Activated naive CD4-positive, alpha-beta T cell treated with anti-CD3 and anti-CD28 coated beads, Interleukin-2, amount 50 U/mL, for 72 hours (primary cell): ENCODE results near the gene BTRC. TPM values are rescaled to one million over a fixed set of nuclear protein-coding genes. Genes with fewer than 3 reads are reported as not detected.
"Not testable (repeated sequence)": the region's sequence is repeated elsewhere in the genome, so short reads cannot be mapped to it uniquely, and the experiment has no call there.

Experiments
- ATAC-seq, 2 donors: fragments of 150-1000 bp; cut with Tn5 transposase; 2 replicates each; pipeline ENCODE4 v1.10.0; 2021; ENCODE audit warnings: mild to moderate bottlenecking in 2 of 2, moderate library complexity in 2 of 2
- DNase-seq, 2 donors: peaks; one replicate each; pipeline ENCODE4 v3.0.0; 2021 to 2022; ENCODE audit warnings: low spot score in 2 of 2
- H3K27ac Mint-ChIP-seq, 2 donors: one replicate each; pipeline ENCODE4 v1.8.0; 2022; ENCODE audit warnings: mild to moderate bottlenecking in 2 of 2, mixed read lengths in 2 of 2
- H3K36me3 Mint-ChIP-seq, 2 donors: one replicate each; pipeline ENCODE4 v1.8.0; 2022; ENCODE audit warnings: mixed read lengths in 2 of 2
- H3K9me3 Mint-ChIP-seq, 2 donors: one replicate each; pipeline ENCODE4 v1.8.0; 2022; ENCODE audit warnings: mixed read lengths in 2 of 2
- total RNA-seq, 2 donors: library from RNA; stranded (reverse); gene quantifications; one replicate each; pipeline ENCODE4 v1.2.3, GENCODE V29; 2022

Gene BTRC
- total RNA-seq, 2 donors from 2014 or later = 12.0 to 20.9 TPM

- H3K9me3 Mint-ChIP-seq = no peaks in the 10 kb centered on the region
- H3K27ac Mint-ChIP-seq = peak overlapping the region; percentile 90 to 92
- ATAC-seq (no peak), DNase-seq (no peak)
- H3K36me3 Mint-ChIP-seq = no peaks in the 10 kb centered on the region
Measured at GRCh38 chr10:101588879-101589278, 234.9 kb downstream of the BTRC start.

GRCh38 chr10:101593331-101593730 is 239.4 kb downstream of the BTRC start:
- ATAC-seq, H3K9me3 Mint-ChIP-seq, H3K36me3 Mint-ChIP-seq, H3K27ac Mint-ChIP-seq, DNase-seq: not testable (repeated sequence)

- Mint-ChIP-seq H3K36me3 (no peaks in the 10 kb centered on the region), H3K9me3 (no peaks in the 10 kb centered on the region), H3K27ac (no peak overlapping the region)
- ATAC-seq (no peak), DNase-seq (no peak)
Measured at GRCh38 chr10:101595591-101596433, 241.8 kb downstream of the BTRC start.

GRCh38 chr10:101597091-101597900 is 243.3 kb downstream of the BTRC start:
- H3K27ac Mint-ChIP-seq = no peak overlapping the region
- H3K36me3 Mint-ChIP-seq = no peaks in the 10 kb centered on the region
- no peaks in the 10 kb centered on the region for H3K9me3 Mint-ChIP-seq
- DNase-seq (no peak), ATAC-seq (no peak)

- Mint-ChIP-seq H3K27ac (peak overlapping the region in 1 of 2 donors; percentile 35), H3K9me3 (no peaks in the 10 kb centered on the region), H3K36me3 (no peaks in the 10 kb centered on the region)
- DNase-seq (no peak), ATAC-seq (no peak)
Measured at GRCh38 chr10:101601541-101601940, 247.6 kb downstream of the BTRC start.

GRCh38 chr10:101602761-101603398 is 248.9 kb downstream of the BTRC start:
- ATAC-seq = peak; percentile 92 to 96

More at GRCh38 chr10:101602761-101603398, 248.9 kb downstream of the BTRC start:
- peak; percentile 74 to 76 for DNase-seq
- Mint-ChIP-seq H3K9me3 (no peaks in the 10 kb centered on the region), H3K27ac (no peak overlapping the region), H3K36me3 (no peaks in the 10 kb centered on the region)

Other genes with a start within 250 kb of the BTRC start
- not detected for gene TLX1, start 222.9 kb upstream of the BTRC start, total RNA-seq
- gene LBX1, start 124.7 kb upstream of the BTRC start, total RNA-seq = not detected
- gene POLL, start 234.1 kb downstream of the BTRC start, total RNA-seq = 10 to 100 TPM; 31.4 to 43.0 TPM
- gene DPCD, start 234.2 kb downstream of the BTRC start, total RNA-seq = 10 to 100 TPM in 1 of 2 donors, 1 to 10 TPM in 1; 3.1 to 23.9 TPM